ENCODE data around the gene AIP. TPM values are rescaled to one million over a fixed set of nuclear protein-coding genes. Genes with fewer than 3 reads are reported as not detected.

Gene AIP
- total and polyA plus RNA-seq, 8 donors = 20.2 to 45.8 (median 25.6) TPM

GRCh38 chr11:67441731-67442351 lies 41.0 kb upstream of the AIP start:
- DNase-seq = peak in 3 of 6 donors; percentile 42 to 79 (median 56)
- Histone ChIP-seq H3K4me1 (peaks cover 0 to 10% (median 5%) of the 10 kb centered on the region in 3 donors), H3K27ac (no peak overlapping the region), H3K9me3 (no peaks in the 10 kb centered on the region), H3K36me3 (no peaks in the 10 kb centered on the region), H3K27me3 (no peaks in the 10 kb centered on the region), H3K4me3 (peak overlapping the region in 1 of 4 donors; percentile 91)
- no peak for TF ChIP-seq CTCF (IDR thresholded peaks at IDR 0.05)
- no peak for ATAC-seq
- WGBS, 2 donors = 79 to 80% methylated on average over 28 of the region's 28 CpGs
- intact Hi-C loops (cut with DNase I) = no loop called here
- FAIRE-seq = no peak

GRCh38 chr11:67442504-67443404 lies 40.1 kb upstream of the AIP start:
- Histone ChIP-seq H3K27me3 (no peaks in the 10 kb centered on the region), H3K36me3 (no peaks in the 10 kb centered on the region), H3K9me3 (no peaks in the 10 kb centered on the region), H3K27ac (peak overlapping the region; percentile 78 to 93 (median 84)), H3K4me1 (peaks cover 0 to 10% (median 5%) of the 10 kb centered on the region in 3 donors), H3K4me3 (peak overlapping the region; percentile 74 to 94 (median 86))
- FAIRE-seq (no peak), ATAC-seq (peak in 2 of 4 donors; percentile 1 to 8), DNase-seq (peak in 3 of 6 donors; percentile 44 to 74 (median 56))
- TF ChIP-seq CTCF (IDR thresholded peaks at IDR 0.05) = no peak
- intact Hi-C loops (cut with DNase I) = no loop called here
- WGBS, 2 donors = 25 to 36% methylated on average over 32 to 45 of the region's 45 CpGs

- TF ChIP-seq CTCF (IDR thresholded peaks at IDR 0.05) = no peak
- ATAC-seq = no peak
Measured at GRCh38 chr11:67445515-67445914, 37.3 kb upstream of the AIP start.

GRCh38 chr11:67448220-67448609 lies 34.6 kb upstream of the AIP start:
- no peak overlapping the region for H3K4me3 ChIP-seq
- no peaks in the 10 kb centered on the region for H3K36me3 ChIP-seq
- 92 to 95% methylated on average over 5 to 7 of the region's 7 CpGs for whole genome bisulfite sequencing, 2 donors
- no peaks in the 10 kb centered on the region for H3K9me3 ChIP-seq
- H3K4me1 ChIP-seq = peaks cover 0 to 5% (median 0%) of the 10 kb centered on the region in 3 donors
- FAIRE-seq = no peak
- no peak for ATAC-seq
- no peak for TF ChIP-seq CTCF (IDR thresholded peaks at IDR 0.05)
- H3K27me3 ChIP-seq = no peaks in the 10 kb centered on the region
- no peak overlapping the region for H3K27ac ChIP-seq
- no peak for DNase-seq
- intact Hi-C loops (cut with DNase I) = no loop called here

More at GRCh38 chr11:67445515-67445914, 37.3 kb upstream of the AIP start:
- Histone ChIP-seq H3K27me3 (no peaks in the 10 kb centered on the region), H3K27ac (no peak overlapping the region), H3K4me1 (peaks cover 0 to 10% (median 5%) of the 10 kb centered on the region in 3 donors), H3K9me3 (no peaks in the 10 kb centered on the region), H3K4me3 (no peak overlapping the region), H3K36me3 (no peaks in the 10 kb centered on the region)
- FAIRE-seq = no peak
- 83 to 85% methylated on average over 5 of the region's 5 CpGs for WGBS, 2 donors
- DNase-seq = no peak
- intact Hi-C loops (cut with DNase I) = no loop called here

Measured in pancreas (tissue), 10 donors.